Activated CD4-positive, alpha-beta memory T cell treated with anti-CD3 and anti-CD28 coated beads, Interleukin-2, amount 10 ng/mL, durations not matched to agents 7 days and 5 days (primary cell): ENCODE results near the gene CIAO3. TPM values are rescaled to one million over a fixed set of nuclear protein-coding genes. Genes with fewer than 3 reads are reported as not detected.
"Not testable (repeated sequence)": the region's sequence is repeated elsewhere in the genome, so short reads cannot be mapped to it uniquely, and the experiment has no call there.

Experiments
- CTCF ChIA-PET: fragments of 350-600 bp; sonication (Branson Sonifier 250); formaldehyde crosslinking; loops from one replicate; lab custom pipeline; 2021; ENCODE audit warnings: antibody characterized with exemption, inconsistent platforms; lab: Charles Lee
- POLR2A ChIA-PET: fragments of 350-600 bp; sonication (Branson Sonifier 250); formaldehyde crosslinking; loops from one replicate; lab custom pipeline; 2021; ENCODE audit warnings: antibody characterized with exemption; lab: Charles Lee
- DNase-seq: peaks from one replicate; pipeline ENCODE4 v3.0.0-alpha.2; 2020
- H3K27ac Mint-ChIP-seq: one replicate; pipeline ENCODE4 v1.8.0; 2021; ENCODE audit warnings: mild to moderate bottlenecking, mixed read lengths
- H3K27me3 Mint-ChIP-seq: one replicate; pipeline ENCODE4 v1.8.0; 2021; ENCODE audit warnings: mixed read lengths
- H3K36me3 Mint-ChIP-seq: one replicate; pipeline ENCODE4 v1.8.0; 2021; ENCODE audit warnings: low read depth, mixed read lengths
- H3K4me1 Mint-ChIP-seq: one replicate; pipeline ENCODE4 v1.8.0; 2021; ENCODE audit warnings: mixed read lengths
- H3K4me3 Mint-ChIP-seq: one replicate; pipeline ENCODE4 v1.8.0; 2021; ENCODE audit warnings: mild to moderate bottlenecking, mixed read lengths
- H3K9me3 Mint-ChIP-seq: one replicate; pipeline ENCODE4 v1.8.0; 2021; ENCODE audit warnings: mixed read lengths
- total RNA-seq, 2 experiments: library from RNA; stranded (reverse); gene quantifications; one replicate each; pipeline ENCODE4 v1.2.3, GENCODE V29; 2021

CIAO3 gene
- total RNA-seq, 2 experiments from 2014 or later, result 34.0 to 34.8 TPM

- ChIA-PET CTCF (no interaction called here), POLR2A (interaction anchor here (0.8 kb wide), 1 partner anchor 13 kb away, joined by 3 read pairs; no protein-coding TSS in a partner anchor)
- DNase-seq, result no peak
- Mint-ChIP-seq H3K4me3 (no peak overlapping the region), H3K27ac (no peak overlapping the region), H3K36me3 (no peaks in the 10 kb centered on the region), H3K4me1 (no peaks in the 10 kb centered on the region), H3K27me3 (no peaks in the 10 kb centered on the region), H3K9me3 (no peaks in the 10 kb centered on the region)
These were observed 21.9 kb upstream of the CIAO3 start for GRCh38 chr16:762595-763268.

GRCh38 chr16:761625-762513, 21.1 kb upstream of the CIAO3 start:
- Mint-ChIP-seq H3K4me1 (no peaks in the 10 kb centered on the region), H3K9me3 (no peaks in the 10 kb centered on the region), H3K36me3 (no peaks in the 10 kb centered on the region), H3K27ac (no peak overlapping the region), H3K4me3 (no peak overlapping the region), H3K27me3 (peaks cover 2% of the 10 kb centered on the region)
- ChIA-PET CTCF (no interaction called here), POLR2A (interaction anchor here (0.8 kb wide), 1 partner anchor 12 kb away, joined by 3 read pairs; no protein-coding TSS in a partner anchor)
- DNase-seq, result no peak

GRCh38 chr16:760545-761343, 19.9 kb upstream of the CIAO3 start, which contains the start of gene MSLN:
Gene MSLN (plus strand): TSS chr16:760734. CDS start chr16:762681, 1,947 bp downstream.
- Mint-ChIP-seq H3K27me3 (peaks cover 9% of the 10 kb centered on the region), H3K4me1 (no peaks in the 10 kb centered on the region), H3K4me3 (no peak within 1 kb of the TSS), H3K36me3 (no peaks in the 10 kb centered on the region), H3K9me3 (no peaks in the 10 kb centered on the region), H3K27ac (no peak within 1 kb of the TSS)
- no peak for DNase-seq
- CTCF ChIA-PET, result no interaction called here
- POLR2A ChIA-PET, result no interaction called here

GRCh38 chr16:760065-760464, 19.3 kb upstream of the CIAO3 start:
- DNase-seq, result no peak
- CTCF ChIA-PET, result no interaction called here
- POLR2A ChIA-PET, result no interaction called here
- no peak overlapping the region for H3K27ac Mint-ChIP-seq
- peaks cover 11% of the 10 kb centered on the region for H3K27me3 Mint-ChIP-seq
- H3K4me1 Mint-ChIP-seq, result no peaks in the 10 kb centered on the region
- H3K9me3 Mint-ChIP-seq, result no peaks in the 10 kb centered on the region
- H3K4me3 Mint-ChIP-seq, result no peak overlapping the region
- no peaks in the 10 kb centered on the region for H3K36me3 Mint-ChIP-seq

GRCh38 chr16:759110-759910, 18.5 kb upstream of the CIAO3 start:
- Mint-ChIP-seq H3K9me3 (no peaks in the 10 kb centered on the region), H3K27me3 (peaks cover 11% of the 10 kb centered on the region), H3K4me3 (no peak overlapping the region), H3K36me3 (no peaks in the 10 kb centered on the region), H3K4me1 (no peaks in the 10 kb centered on the region), H3K27ac (no peak overlapping the region)
- CTCF ChIA-PET, result no interaction called here
- POLR2A ChIA-PET, result no interaction called here
- no peak for DNase-seq

GRCh38 chr16:756428-756827, 15.6 kb upstream of the CIAO3 start:
- H3K9me3 Mint-ChIP-seq, result no peaks in the 10 kb centered on the region
- POLR2A ChIA-PET, result interaction anchor here (1.0 kb wide), 1 partner anchor 20 kb away, joined by 3 read pairs; no protein-coding TSS in a partner anchor
- H3K27me3 Mint-ChIP-seq, result peaks cover 11% of the 10 kb centered on the region
- CTCF ChIA-PET, result interaction anchor here (0.5 to 1.7 kb wide), 2 partner anchors 13 to 51 kb away, joined by 3 to 6 read pairs; no protein-coding TSS in a partner anchor
- H3K4me1 Mint-ChIP-seq, result no peaks in the 10 kb centered on the region
- H3K27ac Mint-ChIP-seq, result no peak overlapping the region
- H3K4me3 Mint-ChIP-seq, result no peak overlapping the region
- H3K36me3 Mint-ChIP-seq, result no peaks in the 10 kb centered on the region
- DNase-seq, result no peak

GRCh38 chr16:754656-755055, 13.9 kb upstream of the CIAO3 start:
- peaks cover 11% of the 10 kb centered on the region for H3K27me3 Mint-ChIP-seq
- ChIA-PET CTCF (no interaction called here), POLR2A (no interaction called here)
- H3K27ac Mint-ChIP-seq, result no peak overlapping the region
- H3K9me3 Mint-ChIP-seq, result no peaks in the 10 kb centered on the region
- no peak for DNase-seq
- no peaks in the 10 kb centered on the region for H3K4me1 Mint-ChIP-seq
- no peaks in the 10 kb centered on the region for H3K36me3 Mint-ChIP-seq
- H3K4me3 Mint-ChIP-seq, result no peak overlapping the region

- H3K27me3 Mint-ChIP-seq, result peaks cover 11% of the 10 kb centered on the region
- CTCF ChIA-PET, H3K9me3 Mint-ChIP-seq, H3K36me3 Mint-ChIP-seq, DNase-seq, H3K4me1 Mint-ChIP-seq, H3K27ac Mint-ChIP-seq, POLR2A ChIA-PET, H3K4me3 Mint-ChIP-seq: not testable (repeated sequence)
These were observed 13.4 kb upstream of the CIAO3 start for GRCh38 chr16:754121-754607.

- CTCF ChIA-PET, result no interaction called here
- peaks cover 9% of the 10 kb centered on the region for H3K27me3 Mint-ChIP-seq
- H3K4me1 Mint-ChIP-seq, result no peaks in the 10 kb centered on the region
- POLR2A ChIA-PET, result no interaction called here
- no peaks in the 10 kb centered on the region for H3K9me3 Mint-ChIP-seq
- no peak overlapping the region for H3K27ac Mint-ChIP-seq
- no peak overlapping the region for H3K4me3 Mint-ChIP-seq
- no peaks in the 10 kb centered on the region for H3K36me3 Mint-ChIP-seq
- DNase-seq, result no peak
These were observed 11.2 kb upstream of the CIAO3 start for GRCh38 chr16:752007-752312.

- Mint-ChIP-seq H3K27ac (no peak overlapping the region), H3K36me3 (no peaks in the 10 kb centered on the region), H3K4me1 (no peaks in the 10 kb centered on the region), H3K4me3 (no peak overlapping the region), H3K27me3 (peaks cover 6% of the 10 kb centered on the region), H3K9me3 (no peaks in the 10 kb centered on the region)
- DNase-seq, result no peak
- CTCF ChIA-PET, result interaction anchor here (1.1 kb wide), 1 partner anchor 35 kb away, joined by 3 read pairs; no protein-coding TSS in a partner anchor
- POLR2A ChIA-PET, result no interaction called here
These were observed 10.6 kb upstream of the CIAO3 start for GRCh38 chr16:751152-752006.

- H3K27me3 Mint-ChIP-seq, result no peaks in the 10 kb centered on the region
- no peak overlapping the region for H3K4me3 Mint-ChIP-seq
- no peak overlapping the region for H3K27ac Mint-ChIP-seq
- ChIA-PET CTCF (interaction anchor here (1.1 kb wide), 1 partner anchor 36 kb away, joined by 3 read pairs; no protein-coding TSS in a partner anchor), POLR2A (no interaction called here)
- H3K4me1 Mint-ChIP-seq, result no peaks in the 10 kb centered on the region
- DNase-seq, result no peak
- no peaks in the 10 kb centered on the region for H3K36me3 Mint-ChIP-seq
- H3K9me3 Mint-ChIP-seq, result no peaks in the 10 kb centered on the region
These were observed 9.7 kb upstream of the CIAO3 start for GRCh38 chr16:750485-750884.
